ENCODE data around the gene RAB5B. TPM values are rescaled to one million over a fixed set of nuclear protein-coding genes. Genes with fewer than 3 reads are reported as not detected.
A peak's percentile ranks its signal among the peaks of the same experiment; 100 is the strongest.

RAB5B gene
- total and polyA plus RNA-seq, 3 donors from 2014 or later: 139 to 198 (median 144) TPM

GRCh38 chr12:55969356-55969755 is 4.5 kb upstream of the RAB5B start:
- Histone ChIP-seq H3K9me3 (no peaks in the 10 kb centered on the region), H3K27ac (no peak overlapping the region), H3K36me3 (ENCODE audit: low read depth, missing control alignments) (no peaks in the 10 kb centered on the region), H3K27me3 (no peaks in the 10 kb centered on the region), H3K4me1 (peaks cover 29% of the 10 kb centered on the region), H3K4me3 (no peak overlapping the region)
- TF ChIP-seq, protein P1, sequence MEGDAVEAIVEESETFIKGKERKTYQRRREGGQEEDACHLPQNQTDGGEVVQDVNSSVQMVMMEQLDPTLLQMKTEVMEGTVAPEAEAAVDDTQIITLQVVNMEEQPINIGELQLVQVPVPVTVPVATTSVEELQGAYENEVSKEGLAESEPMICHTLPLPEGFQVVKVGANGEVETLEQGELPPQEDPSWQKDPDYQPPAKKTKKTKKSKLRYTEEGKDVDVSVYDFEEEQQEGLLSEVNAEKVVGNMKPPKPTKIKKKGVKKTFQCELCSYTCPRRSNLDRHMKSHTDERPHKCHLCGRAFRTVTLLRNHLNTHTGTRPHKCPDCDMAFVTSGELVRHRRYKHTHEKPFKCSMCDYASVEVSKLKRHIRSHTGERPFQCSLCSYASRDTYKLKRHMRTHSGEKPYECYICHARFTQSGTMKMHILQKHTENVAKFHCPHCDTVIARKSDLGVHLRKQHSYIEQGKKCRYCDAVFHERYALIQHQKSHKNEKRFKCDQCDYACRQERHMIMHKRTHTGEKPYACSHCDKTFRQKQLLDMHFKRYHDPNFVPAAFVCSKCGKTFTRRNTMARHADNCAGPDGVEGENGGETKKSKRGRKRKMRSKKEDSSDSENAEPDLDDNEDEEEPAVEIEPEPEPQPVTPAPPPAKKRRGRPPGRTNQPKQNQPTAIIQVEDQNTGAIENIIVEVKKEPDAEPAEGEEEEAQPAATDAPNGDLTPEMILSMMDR (IDR thresholded peaks at IDR 0.05): no peak
- no peak for TF ChIP-seq POLR2A (IDR thresholded peaks at IDR 0.05)
- DNase-seq: peak; percentile 54
- intact Hi-C loops (cut with DNase I; ENCODE audit: low total_unique reads): no loop called here
- 53 to 90% methylated on average over 4 of the region's 4 CpGs for WGBS, 2 donors

GRCh38 chr12:55970775-55971174 is 3.1 kb upstream of the RAB5B start:
- no peak overlapping the region for H3K27ac ChIP-seq
- 90 to 93% methylated on average over 7 of the region's 7 CpGs for WGBS, 2 donors
- H3K9me3 ChIP-seq: no peaks in the 10 kb centered on the region
- intact Hi-C loops (cut with DNase I; ENCODE audit: low total_unique reads): no loop called here
- no peaks in the 10 kb centered on the region for H3K36me3 ChIP-seq (ENCODE audit: low read depth, missing control alignments)
- no peak for DNase-seq
- TF ChIP-seq, protein P1 (IDR thresholded peaks at IDR 0.05): no peak
- TF ChIP-seq POLR2A (IDR thresholded peaks at IDR 0.05): no peak
- no peaks in the 10 kb centered on the region for H3K27me3 ChIP-seq
- H3K4me1 ChIP-seq: peaks cover 27% of the 10 kb centered on the region
- no peak overlapping the region for H3K4me3 ChIP-seq

GRCh38 chr12:55972042-55972441 is 1.8 kb upstream of the RAB5B start:
- no peak for DNase-seq
- Histone ChIP-seq H3K27me3 (no peaks in the 10 kb centered on the region), H3K4me1 (peaks cover 26% of the 10 kb centered on the region), H3K9me3 (no peaks in the 10 kb centered on the region), H3K36me3 (ENCODE audit: low read depth, missing control alignments) (no peaks in the 10 kb centered on the region), H3K27ac (no peak overlapping the region), H3K4me3 (no peak overlapping the region)
- intact Hi-C loops (cut with DNase I; ENCODE audit: low total_unique reads): no loop called here
- WGBS, 2 donors: 62 to 63% methylated on average over 3 of the region's 3 CpGs
- no peak for TF ChIP-seq POLR2A (IDR thresholded peaks at IDR 0.05)
- TF ChIP-seq, protein P1 (IDR thresholded peaks at IDR 0.05): no peak

- Histone ChIP-seq H3K4me3 (no peak overlapping the region), H3K27me3 (no peaks in the 10 kb centered on the region), H3K27ac (peak overlapping the region; percentile 71 to 93), H3K36me3 (ENCODE audit: low read depth, missing control alignments) (no peaks in the 10 kb centered on the region), H3K9me3 (no peaks in the 10 kb centered on the region), H3K4me1 (peaks cover 26% of the 10 kb centered on the region)
- TF ChIP-seq POLR2A (IDR thresholded peaks at IDR 0.05): no peak
- TF ChIP-seq, protein P1 (IDR thresholded peaks at IDR 0.05): no peak
- no peak for DNase-seq
- 23 to 30% methylated on average over 1 of the region's 1 CpG for WGBS, 2 donors
- intact Hi-C loops (cut with DNase I; ENCODE audit: low total_unique reads): no loop called here
Observed at GRCh38 chr12:55972456-55972855, 1.4 kb upstream of the RAB5B start.

- Histone ChIP-seq H3K9me3 (no peaks in the 10 kb centered on the region), H3K27me3 (no peaks in the 10 kb centered on the region), H3K4me3 (peak overlapping the region; percentile 59 to 100), H3K4me1 (peaks cover 29% of the 10 kb centered on the region), H3K36me3 (ENCODE audit: low read depth, missing control alignments) (no peaks in the 10 kb centered on the region), H3K27ac (peak overlapping the region; percentile 71 to 93)
- DNase-seq: no peak
- intact Hi-C loops (cut with DNase I; ENCODE audit: low total_unique reads): no loop called here
- no peak for TF ChIP-seq POLR2A (IDR thresholded peaks at IDR 0.05)
- TF ChIP-seq, protein P1 (IDR thresholded peaks at IDR 0.05): no peak
- WGBS, 2 donors: 1% methylated on average over 18 of the region's 18 CpGs
Observed at GRCh38 chr12:55972911-55973598, 823 bp upstream of the RAB5B start.

Measured in testis (tissue), 3 donors.